Measurements from ENCODE around the gene TTF2. TPM values are rescaled to one million over a fixed set of nuclear protein-coding genes. Genes with fewer than 3 reads are reported as not detected.

TTF2 gene
- total RNA-seq, 2 experiments from 2014 or later, result 113 to 122 TPM

DNA sequence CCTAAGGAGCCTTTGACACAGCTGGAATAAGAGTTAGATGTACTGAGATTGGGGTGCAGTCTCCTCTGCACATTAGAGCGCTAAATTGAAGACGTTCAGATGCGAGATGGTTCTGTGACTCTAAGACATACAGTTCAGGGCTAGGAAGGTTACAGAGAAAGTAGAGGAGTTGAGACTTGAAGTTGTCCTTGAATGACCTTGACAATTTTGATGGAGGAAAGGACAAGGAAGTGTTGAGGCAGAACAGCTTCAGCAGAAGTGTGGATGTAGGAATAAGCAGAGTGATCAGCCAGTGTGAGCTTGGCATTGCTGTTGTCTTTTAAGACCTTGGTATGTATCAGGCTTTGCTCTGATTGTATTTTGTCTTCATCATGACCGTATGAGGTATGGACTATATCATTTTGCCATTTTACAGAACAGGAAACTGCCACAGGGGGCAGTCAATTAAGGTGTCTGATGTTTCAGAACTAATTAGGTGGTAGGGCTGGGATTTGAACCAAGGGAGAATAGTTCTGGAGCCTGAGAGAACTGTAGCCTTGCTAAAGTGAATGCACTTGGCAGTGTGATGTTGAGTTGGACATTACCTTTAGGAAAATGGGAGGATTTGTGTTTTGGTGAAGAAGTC lies 9.2 kb downstream of the TTF2 start:
- DNase-seq, result no peak
- no peak overlapping the region for H3K4me3 Mint-ChIP-seq
- CTCF ChIA-PET, result interaction anchor here (0.7 to 3.2 kb wide), 5 partner anchors 8 to 60 kb away, joined by 3 to 17 read pairs (median 4); no protein-coding TSS in a partner anchor
- H3K36me3 Mint-ChIP-seq (ENCODE audit: low read depth), result peaks cover 50% of the 10 kb centered on the region
- H3K9me3 Mint-ChIP-seq, result no peaks in the 10 kb centered on the region
- intact Hi-C loops (cut with micrococcal nuclease), result loop anchor here (2.0 to 10.0 kb wide), 4 partner anchors 215 to 855 kb away; partner anchors contain the start of genes GDAP2 and WDR3
- H3K27me3 Mint-ChIP-seq (ENCODE audit: low read depth), result no peaks in the 10 kb centered on the region
- H3K4me1 Mint-ChIP-seq (ENCODE audit: low read depth), result peaks cover 29% of the 10 kb centered on the region
- H3K27ac Mint-ChIP-seq, result no peak overlapping the region

DNA sequence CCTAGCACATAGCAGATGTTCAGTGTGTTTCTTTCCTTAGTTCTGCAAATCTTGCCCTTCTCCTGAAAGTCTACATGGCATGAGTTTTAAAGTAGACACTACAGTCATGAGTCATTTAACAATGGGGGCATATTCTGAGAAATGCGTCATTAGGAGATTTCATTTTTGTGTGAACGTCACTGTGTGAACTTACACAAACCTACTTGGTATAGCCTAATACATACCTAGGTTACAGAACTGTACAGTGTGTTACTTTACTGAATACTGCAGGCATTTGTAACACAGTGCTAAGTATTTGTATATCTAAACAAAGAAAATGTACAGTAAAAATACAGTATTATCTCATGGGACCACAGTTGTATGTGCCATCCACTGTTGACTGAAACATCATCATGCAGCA lies 10.0 kb downstream of the TTF2 start:
- no peak overlapping the region for H3K4me3 Mint-ChIP-seq
- DNase-seq, result no peak
- H3K27me3 Mint-ChIP-seq (ENCODE audit: low read depth), result no peaks in the 10 kb centered on the region
- intact Hi-C loops (cut with micrococcal nuclease), result no loop called here
- no peak overlapping the region for H3K27ac Mint-ChIP-seq
- H3K36me3 Mint-ChIP-seq (ENCODE audit: low read depth), result peaks cover 51% of the 10 kb centered on the region
- CTCF ChIA-PET, result interaction anchor here (1.4 to 3.2 kb wide), 3 partner anchors 9 to 59 kb away, joined by 4 to 17 read pairs (median 16); no protein-coding TSS in a partner anchor
- peaks cover 33% of the 10 kb centered on the region for H3K4me1 Mint-ChIP-seq (ENCODE audit: low read depth)
- no peaks in the 10 kb centered on the region for H3K9me3 Mint-ChIP-seq

DNA sequence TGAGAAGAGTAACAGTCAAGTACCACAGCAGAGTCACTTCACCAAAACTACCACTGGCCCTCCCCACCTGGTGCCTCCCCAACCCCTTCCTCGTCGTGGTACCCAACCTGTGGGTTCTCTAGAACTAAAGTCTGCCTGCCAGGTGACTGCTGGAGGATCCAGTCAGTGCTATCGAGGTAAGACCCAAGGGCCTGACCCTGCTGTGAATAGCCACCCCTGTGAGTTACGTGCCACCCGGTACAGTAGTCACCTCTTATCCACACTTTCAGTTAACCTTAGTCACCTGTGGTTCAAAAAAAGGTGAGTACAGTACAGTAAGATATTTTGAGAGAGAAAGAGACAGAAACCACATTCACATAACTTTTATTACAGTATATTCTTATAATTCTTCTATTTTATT lies 16.5 kb downstream of the TTF2 start:
- no peaks in the 10 kb centered on the region for H3K27me3 Mint-ChIP-seq (ENCODE audit: low read depth)
- H3K36me3 Mint-ChIP-seq (ENCODE audit: low read depth), result peaks cover 76% of the 10 kb centered on the region
- CTCF ChIA-PET, result interaction anchor here (1.2 to 1.8 kb wide), 2 partner anchors 17 to 46 kb away, joined by 4 to 9 read pairs; no protein-coding TSS in a partner anchor
- intact Hi-C loops (cut with micrococcal nuclease), result loop anchor here (1.0 to 5.0 kb wide), 6 partner anchors 14 to 699 kb away; partner anchors contain the start of gene MAN1A2
- no peaks in the 10 kb centered on the region for H3K9me3 Mint-ChIP-seq
- no peak overlapping the region for H3K4me3 Mint-ChIP-seq
- peak; percentile 18 for DNase-seq
- H3K4me1 Mint-ChIP-seq (ENCODE audit: low read depth), result peaks cover 33% of the 10 kb centered on the region
- peak overlapping the region; percentile 74 for H3K27ac Mint-ChIP-seq

DNA sequence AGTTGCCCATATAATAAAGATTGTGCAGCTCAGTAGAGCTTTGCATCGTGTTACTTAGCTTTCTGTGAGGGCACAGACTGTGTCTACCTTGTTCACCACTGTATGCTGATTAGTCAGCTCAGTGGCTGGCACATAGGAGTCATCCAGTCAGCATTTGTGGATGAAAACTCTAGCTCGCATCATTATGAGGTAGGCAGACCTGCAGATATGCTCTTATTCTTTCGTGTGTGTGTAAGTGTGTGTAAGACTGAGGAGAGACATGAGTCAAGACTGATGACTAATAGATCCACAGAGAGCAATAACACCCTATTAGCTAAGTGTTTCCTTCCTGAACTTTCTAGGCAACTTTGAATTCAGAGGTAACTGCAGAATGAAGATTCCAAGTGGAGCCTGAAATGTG lies 17.1 kb downstream of the TTF2 start:
- DNase-seq, result peak; percentile 79
- no peaks in the 10 kb centered on the region for H3K9me3 Mint-ChIP-seq
- H3K27ac Mint-ChIP-seq, result peak overlapping the region; percentile 76
- H3K4me3 Mint-ChIP-seq, result no peak overlapping the region
- intact Hi-C loops (cut with micrococcal nuclease), result loop anchor here (1.0 to 5.0 kb wide), 6 partner anchors 15 to 700 kb away; partner anchors contain the start of gene MAN1A2
- H3K4me1 Mint-ChIP-seq (ENCODE audit: low read depth), result peaks cover 38% of the 10 kb centered on the region
- H3K27me3 Mint-ChIP-seq (ENCODE audit: low read depth), result no peaks in the 10 kb centered on the region
- H3K36me3 Mint-ChIP-seq (ENCODE audit: low read depth), result peaks cover 78% of the 10 kb centered on the region
- CTCF ChIA-PET, result interaction anchor here (0.6 to 1.8 kb wide), 6 partner anchors 9 to 45 kb away, joined by 3 to 9 read pairs (median 3); no protein-coding TSS in a partner anchor

DNA sequence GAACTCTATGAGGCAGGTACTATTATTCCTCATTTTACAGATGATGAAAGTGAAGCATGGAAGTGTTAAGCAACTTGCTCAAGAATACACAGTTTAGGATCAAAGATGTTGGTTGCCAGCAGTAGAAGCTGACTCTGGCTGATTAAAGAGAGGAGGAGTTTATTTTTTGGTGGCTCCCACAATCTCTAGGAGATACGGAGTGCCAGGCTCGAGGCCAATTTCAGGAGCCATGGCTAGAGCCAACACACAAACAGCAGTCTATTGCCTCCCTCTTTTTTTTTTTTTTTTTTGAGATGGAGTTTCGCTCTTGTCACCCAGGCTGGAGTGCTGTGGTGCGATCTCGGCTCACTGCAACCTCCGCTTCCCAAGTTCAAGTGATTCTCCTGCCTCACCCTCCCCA lies 19.6 kb downstream of the TTF2 start:
- intact Hi-C loops (cut with micrococcal nuclease), result loop anchor here (5.0 kb wide), 4 partner anchors 288 to 702 kb away; partner anchors contain the start of gene MAN1A2
- Mint-ChIP-seq H3K27me3 (ENCODE audit: low read depth) (no peaks in the 10 kb centered on the region), H3K27ac (no peak overlapping the region), H3K9me3 (no peaks in the 10 kb centered on the region), H3K4me3 (no peak overlapping the region), H3K4me1 (ENCODE audit: low read depth) (peaks cover 59% of the 10 kb centered on the region), H3K36me3 (ENCODE audit: low read depth) (peaks cover 85% of the 10 kb centered on the region)
- DNase-seq, result no peak
- CTCF ChIA-PET, result interaction anchor here (3.9 kb wide), 1 partner anchor 14 kb away, joined by 20 read pairs; no protein-coding TSS in a partner anchor

DNA sequence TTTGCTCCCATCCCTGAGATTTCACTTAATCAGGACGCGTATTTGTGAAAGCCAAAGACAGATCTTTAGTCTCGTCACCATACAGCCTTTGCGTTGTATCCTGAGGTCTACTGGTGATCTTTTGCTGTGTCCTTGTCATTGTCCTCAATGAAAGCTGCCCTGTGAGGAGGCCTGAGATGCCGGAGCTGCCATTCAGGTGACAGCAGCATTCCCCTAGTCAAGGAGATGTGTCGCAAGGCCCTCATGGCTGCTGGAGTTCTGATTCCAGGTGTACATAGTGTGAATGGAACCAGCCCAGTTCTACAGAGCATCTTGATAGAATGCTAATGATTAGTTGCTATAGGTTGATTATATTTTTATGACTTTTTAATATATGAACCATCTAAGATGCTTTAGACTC lies 24.1 kb downstream of the TTF2 start:
- Mint-ChIP-seq H3K9me3 (no peaks in the 10 kb centered on the region), H3K4me1 (ENCODE audit: low read depth) (peaks cover 30% of the 10 kb centered on the region), H3K4me3 (no peak overlapping the region), H3K36me3 (ENCODE audit: low read depth) (peaks cover 62% of the 10 kb centered on the region), H3K27ac (no peak overlapping the region), H3K27me3 (ENCODE audit: low read depth) (no peaks in the 10 kb centered on the region)
- CTCF ChIA-PET, result no interaction called here
- intact Hi-C loops (cut with micrococcal nuclease), result loop anchor here (5.0 kb wide), 1 partner anchor 653 kb away; no protein-coding TSS in a partner anchor
- DNase-seq, result no peak

DNA sequence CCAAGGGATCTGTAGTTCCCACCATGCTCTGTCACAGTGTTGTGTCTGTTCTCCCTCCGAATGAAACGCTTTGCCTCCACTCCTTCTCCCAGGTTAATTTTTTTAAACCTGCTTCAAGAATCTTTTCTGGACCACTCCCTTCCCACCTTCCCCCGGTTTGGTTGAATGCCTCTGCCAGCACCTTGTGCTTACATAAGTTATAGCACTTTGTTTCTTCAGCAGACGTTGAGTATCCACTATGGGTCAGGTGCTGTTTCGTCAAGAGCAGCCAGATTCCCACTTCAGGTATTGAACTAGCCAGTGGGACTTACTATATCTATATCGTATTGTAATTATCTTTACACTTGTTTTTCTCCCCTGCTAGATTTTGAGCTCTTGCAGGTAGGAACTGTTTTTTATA lies 27.6 kb downstream of the TTF2 start:
- Mint-ChIP-seq H3K4me3 (no peak overlapping the region), H3K27me3 (ENCODE audit: low read depth) (no peaks in the 10 kb centered on the region), H3K9me3 (no peaks in the 10 kb centered on the region), H3K36me3 (ENCODE audit: low read depth) (peaks cover 58% of the 10 kb centered on the region), H3K27ac (no peak overlapping the region), H3K4me1 (ENCODE audit: low read depth) (peaks cover 23% of the 10 kb centered on the region)
- intact Hi-C loops (cut with micrococcal nuclease), result no loop called here
- CTCF ChIA-PET, result interaction anchor here (1.8 kb wide), 1 partner anchor 16 kb away, joined by 3 read pairs; no protein-coding TSS in a partner anchor
- no peak for DNase-seq

DNA sequence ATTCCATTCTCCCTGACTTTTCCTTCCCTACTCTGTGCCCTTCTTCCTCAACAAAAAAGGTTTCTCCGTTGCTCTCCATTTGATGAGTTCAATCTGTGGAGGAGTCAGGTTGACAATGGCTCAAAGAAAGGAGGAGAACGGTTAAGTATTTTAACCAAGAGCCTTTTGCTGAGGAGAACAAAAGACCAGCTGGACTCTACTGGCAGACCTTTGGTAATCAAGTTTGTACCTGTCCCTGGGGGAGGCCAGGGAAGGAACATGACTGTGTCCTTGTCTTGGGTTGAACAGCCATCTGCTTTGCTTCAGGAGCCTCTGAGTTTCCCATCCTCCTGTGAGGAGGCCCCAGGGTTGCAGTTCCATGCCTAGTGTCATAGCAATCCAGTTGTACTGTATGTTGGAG lies 29.9 kb downstream of the TTF2 start:
- H3K27ac Mint-ChIP-seq, result no peak overlapping the region
- no peaks in the 10 kb centered on the region for H3K9me3 Mint-ChIP-seq

DNA sequence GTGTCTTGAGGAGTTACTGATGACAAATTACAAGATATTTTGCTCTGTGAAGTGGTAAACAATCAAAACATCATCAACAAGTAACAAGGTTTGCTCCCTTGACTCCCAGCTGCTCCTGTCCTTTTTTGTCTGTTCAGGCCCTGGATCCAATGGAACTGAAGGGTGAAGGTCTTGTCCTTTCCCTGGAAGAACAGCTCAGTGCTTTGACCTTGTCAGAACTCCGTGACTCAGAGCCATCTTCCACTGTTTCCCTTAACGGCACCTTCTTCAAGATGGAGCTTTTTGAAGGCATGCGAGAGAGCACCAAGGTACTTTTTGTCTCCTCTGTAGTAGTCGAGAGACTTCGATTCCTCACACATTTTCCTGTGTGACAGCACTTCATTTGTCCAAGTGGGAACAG lies 32.5 kb downstream of the TTF2 start:
- Mint-ChIP-seq H3K4me1 (ENCODE audit: low read depth) (peaks cover 20% of the 10 kb centered on the region), H3K9me3 (no peaks in the 10 kb centered on the region), H3K4me3 (no peak overlapping the region), H3K27ac (no peak overlapping the region), H3K27me3 (ENCODE audit: low read depth) (no peaks in the 10 kb centered on the region), H3K36me3 (ENCODE audit: low read depth) (peaks cover 68% of the 10 kb centered on the region)
- no peak for DNase-seq
- intact Hi-C loops (cut with micrococcal nuclease), result no loop called here
- CTCF ChIA-PET, result interaction anchor here (0.9 to 3.2 kb wide), 5 partner anchors 11 to 89 kb away, joined by 3 to 20 read pairs (median 12); partner anchors contain the start of gene TTF2

More for the DNA sequence above, 29.9 kb downstream of the TTF2 start:
- CTCF ChIA-PET, result interaction anchor here (0.8 to 1.0 kb wide), 2 partner anchors 13 to 22 kb away, joined by 3 read pairs; no protein-coding TSS in a partner anchor
- DNase-seq, result no peak
- Mint-ChIP-seq H3K36me3 (ENCODE audit: low read depth) (peaks cover 58% of the 10 kb centered on the region), H3K27me3 (ENCODE audit: low read depth) (no peaks in the 10 kb centered on the region), H3K4me1 (ENCODE audit: low read depth) (peaks cover 20% of the 10 kb centered on the region), H3K4me3 (no peak overlapping the region)
- intact Hi-C loops (cut with micrococcal nuclease), result no loop called here

DNA sequence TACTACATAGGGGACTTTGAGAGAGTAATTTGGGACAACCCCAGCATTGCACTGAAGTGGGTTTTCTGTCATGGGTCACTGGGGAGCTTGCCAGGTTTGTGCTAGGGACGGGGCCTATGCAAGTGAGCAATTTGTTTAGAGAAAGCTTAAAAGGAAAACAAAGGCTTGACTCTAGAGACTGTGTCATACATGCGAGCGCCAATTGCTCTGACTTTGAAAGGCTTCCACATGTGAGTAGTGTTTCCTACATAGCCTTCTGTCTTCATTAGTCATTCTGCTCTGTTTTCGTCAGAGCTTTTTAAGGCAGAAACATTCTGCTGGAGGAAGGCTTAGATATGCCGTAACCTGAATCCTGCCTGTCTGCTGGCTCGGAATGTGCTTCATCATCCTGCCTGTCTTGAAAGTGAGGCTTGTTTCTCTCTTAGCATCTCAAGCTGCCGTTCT lies 33.0 kb downstream of the TTF2 start:
- peaks cover 20% of the 10 kb centered on the region for H3K4me1 Mint-ChIP-seq (ENCODE audit: low read depth)
- intact Hi-C loops (cut with micrococcal nuclease), result loop anchor here (1.0 kb wide), 1 partner anchor 10 kb away; no protein-coding TSS in a partner anchor
- H3K27ac Mint-ChIP-seq, result no peak overlapping the region
- H3K36me3 Mint-ChIP-seq (ENCODE audit: low read depth), result peaks cover 71% of the 10 kb centered on the region
- H3K27me3 Mint-ChIP-seq (ENCODE audit: low read depth), result no peaks in the 10 kb centered on the region
- no peaks in the 10 kb centered on the region for H3K9me3 Mint-ChIP-seq
- no peak overlapping the region for H3K4me3 Mint-ChIP-seq
- DNase-seq, result peak; percentile 67
- CTCF ChIA-PET, result interaction anchor here (0.8 to 3.3 kb wide), 9 partner anchors 11 to 368 kb away, joined by 3 to 20 read pairs (median 12); partner anchors contain the start of gene TTF2

DNA sequence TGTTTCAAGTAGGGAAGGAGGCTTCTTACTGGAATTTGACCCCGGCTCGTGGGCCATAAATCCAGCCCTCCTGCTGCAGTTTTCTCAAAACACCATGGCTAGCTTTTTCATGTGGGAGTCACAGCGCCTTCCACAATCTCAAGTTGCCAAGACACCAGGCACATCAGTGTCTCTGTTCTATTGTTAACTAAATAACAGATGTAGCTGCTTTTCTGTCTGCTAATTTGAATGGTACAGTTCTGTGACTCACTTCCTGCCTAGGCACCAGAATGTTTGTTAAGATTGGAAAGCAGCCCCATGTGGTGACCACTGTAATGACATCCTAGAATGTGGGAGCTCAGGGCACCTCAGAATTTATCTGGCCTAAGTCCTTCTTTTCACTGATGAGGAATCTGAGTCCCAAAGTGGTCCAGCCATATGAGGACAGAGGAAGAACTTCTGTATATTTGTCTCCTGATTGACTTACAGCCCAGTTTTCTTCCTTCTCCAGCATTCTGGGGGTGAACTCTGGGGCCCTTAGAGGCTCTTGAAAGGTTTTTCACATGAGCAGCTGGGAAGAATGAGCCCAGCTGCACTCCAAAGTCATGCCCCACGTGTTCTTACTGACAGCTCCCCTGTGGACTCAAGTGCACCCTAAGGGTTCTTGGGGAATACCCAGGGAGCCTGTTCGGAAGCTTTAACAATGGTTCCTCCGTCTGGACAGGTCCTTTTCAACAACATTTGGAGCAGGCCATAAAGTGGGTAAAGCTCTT lies 33.9 kb downstream of the TTF2 start:
- Mint-ChIP-seq H3K27me3 (ENCODE audit: low read depth) (no peaks in the 10 kb centered on the region), H3K27ac (no peak overlapping the region), H3K36me3 (ENCODE audit: low read depth) (peaks cover 70% of the 10 kb centered on the region)

More for the DNA sequence above, 33.9 kb downstream of the TTF2 start:
- Mint-ChIP-seq H3K4me1 (ENCODE audit: low read depth) (peaks cover 20% of the 10 kb centered on the region), H3K4me3 (no peak overlapping the region), H3K9me3 (no peaks in the 10 kb centered on the region)
- peak; percentile 68 for DNase-seq
- intact Hi-C loops (cut with micrococcal nuclease), result loop anchor here (1.0 kb wide), 4 partner anchors 11 to 32 kb away; no protein-coding TSS in a partner anchor
- CTCF ChIA-PET, result interaction anchor here (0.8 to 3.3 kb wide), 12 partner anchors 9 to 520 kb away, joined by 3 to 20 read pairs (median 8); partner anchors contain the start of gene TTF2
